HG03342 (cell line): ENCODE data around the gene ASAH2.
"Not testable (repeated sequence)": the region's sequence is repeated elsewhere in the genome, so short reads cannot be mapped to it uniquely, and the experiment has no call there.

Experiments used
- ATAC-seq: cut with Tn5 transposase; IDR thresholded peaks from one replicate; pipeline ENCODE4 v1.9.1; 2021; ENCODE audit warnings: mild to moderate bottlenecking, moderate library complexity; ENCODE audit not compliant: unreplicated experiment

Gene ASAH2

DNA sequence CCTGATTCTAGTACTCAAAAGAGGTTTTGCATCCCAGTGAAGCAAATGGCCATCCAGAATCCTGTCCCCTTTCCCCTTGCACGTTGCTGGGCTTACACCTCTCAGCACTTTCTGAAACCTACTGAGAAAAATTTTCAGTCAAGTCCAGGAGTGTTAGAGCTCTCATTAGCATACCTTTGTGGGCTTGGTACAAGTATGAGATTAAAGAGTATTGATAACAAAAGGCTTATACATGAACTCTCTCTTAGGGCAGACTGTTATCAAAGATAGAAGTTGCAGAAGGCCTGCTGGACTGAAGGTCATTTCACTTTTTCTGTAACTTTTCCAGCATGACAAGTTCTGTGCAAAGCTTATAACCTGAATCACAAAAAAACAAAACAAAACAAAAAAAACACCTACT is at the start of gene ASAH2:
Gene ASAH2, minus strand, starts transcription at position 123 of the 400 bp plus-strand sequence. CDS start 2,906 bp downstream, outside the sequence.
- no peak for ATAC-seq

DNA sequence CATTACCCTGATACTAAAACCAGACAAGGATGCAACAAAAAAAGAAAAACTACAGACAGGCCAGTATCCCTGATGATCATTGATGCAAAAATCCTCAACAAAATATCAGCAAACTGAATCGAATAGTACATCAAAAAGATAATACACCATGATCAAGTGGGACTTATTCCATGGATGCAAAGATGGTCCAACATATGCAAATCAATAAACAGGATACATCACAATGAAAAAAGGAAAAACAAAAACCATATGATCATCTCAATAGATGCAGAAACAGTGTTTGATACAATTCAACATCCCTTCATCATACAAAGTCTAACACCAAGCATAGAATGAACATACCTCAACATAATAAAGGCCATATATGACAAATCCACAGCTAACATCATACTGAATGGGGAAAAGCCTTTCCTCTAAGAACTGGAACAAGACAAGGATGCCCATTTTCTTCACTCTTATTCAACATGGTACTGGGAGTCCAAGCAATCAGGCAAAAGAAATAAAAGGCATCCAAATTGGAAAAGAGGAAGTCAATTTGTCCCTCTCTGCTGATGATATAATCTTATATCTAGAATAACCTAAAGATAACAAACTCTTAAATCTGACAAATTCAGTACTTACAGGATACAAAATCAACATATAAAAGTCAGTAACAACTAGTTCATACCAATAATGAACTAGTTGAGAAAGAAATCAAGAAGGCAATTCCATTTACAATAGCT is 48.8 kb upstream of the ASAH2 start:
- no peak for ATAC-seq

DNA sequence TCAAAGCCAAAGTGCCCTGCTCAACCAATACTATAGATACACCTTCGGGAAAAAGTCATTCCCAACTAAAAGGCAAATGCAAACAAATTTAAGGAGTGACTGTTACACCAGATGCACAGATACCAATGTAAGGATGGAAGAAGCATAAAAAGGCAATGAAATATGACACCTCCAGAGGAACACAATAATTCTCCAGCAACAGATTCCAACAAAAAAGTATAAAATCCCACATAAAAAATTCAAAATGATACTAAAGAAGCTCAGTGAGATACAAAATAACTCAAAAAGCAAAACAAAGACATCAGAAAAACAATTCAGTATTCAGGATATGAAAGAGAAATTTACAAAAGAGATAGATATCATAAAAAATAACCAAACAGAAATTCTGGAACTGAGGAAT is 44.1 kb upstream of the ASAH2 start:
- no peak for ATAC-seq

DNA sequence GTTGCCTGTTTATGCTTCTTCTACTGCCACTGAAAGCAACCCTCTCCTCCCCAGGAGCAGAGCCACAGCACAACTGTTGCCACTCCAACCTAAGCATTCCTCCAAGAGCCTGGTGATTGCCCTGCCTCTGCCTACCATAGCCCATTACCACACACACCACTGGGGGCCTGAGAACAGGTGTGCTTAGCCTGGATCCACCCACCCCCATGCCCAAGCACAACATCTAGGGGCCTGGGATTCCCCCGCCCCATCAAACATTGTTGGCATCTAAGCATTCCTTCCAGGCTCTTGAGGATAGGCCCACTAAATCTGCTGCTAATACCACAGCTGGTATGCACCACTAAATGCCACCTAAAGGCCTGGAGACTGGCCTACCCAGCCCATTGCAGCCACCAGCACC is 43.3 kb upstream of the ASAH2 start:
- ATAC-seq = no peak

DNA sequence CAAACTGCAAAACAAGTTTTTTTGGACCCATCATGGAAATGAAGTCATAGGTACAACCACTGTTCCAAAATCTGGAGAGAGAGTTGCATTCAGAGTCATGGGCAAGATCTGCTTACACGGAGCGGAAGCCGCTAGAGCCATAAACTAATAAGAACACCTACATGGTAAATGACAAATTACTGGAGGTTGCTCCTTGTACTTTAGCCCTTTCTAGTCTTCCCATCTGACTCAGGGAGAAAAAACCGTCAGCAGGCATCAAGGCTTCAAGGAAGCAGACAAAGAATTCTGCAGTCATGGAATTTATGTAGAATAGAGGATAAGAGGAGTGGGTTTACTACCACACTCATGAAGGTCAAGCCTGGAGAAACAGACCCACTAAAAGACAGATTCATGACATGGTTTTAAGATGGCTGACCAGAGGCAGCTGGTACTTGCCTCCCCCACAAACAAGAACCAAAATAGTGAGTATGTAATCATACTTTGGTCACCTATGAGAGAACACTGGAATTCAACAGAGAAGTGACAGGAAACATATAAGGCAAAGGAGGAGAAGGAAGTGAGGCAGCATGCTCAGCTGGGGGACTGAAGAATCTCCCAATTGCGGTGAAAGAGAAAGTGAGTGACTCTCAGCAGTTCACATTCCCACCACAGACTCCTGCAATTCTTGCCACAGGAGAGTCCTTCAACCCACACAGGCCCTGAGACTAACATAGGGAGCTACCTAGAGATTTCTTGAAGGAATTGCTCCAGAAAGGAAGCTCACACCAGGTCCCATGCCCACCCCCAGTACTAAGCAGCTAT is 42.4 kb upstream of the ASAH2 start:
- no peak for ATAC-seq

DNA sequence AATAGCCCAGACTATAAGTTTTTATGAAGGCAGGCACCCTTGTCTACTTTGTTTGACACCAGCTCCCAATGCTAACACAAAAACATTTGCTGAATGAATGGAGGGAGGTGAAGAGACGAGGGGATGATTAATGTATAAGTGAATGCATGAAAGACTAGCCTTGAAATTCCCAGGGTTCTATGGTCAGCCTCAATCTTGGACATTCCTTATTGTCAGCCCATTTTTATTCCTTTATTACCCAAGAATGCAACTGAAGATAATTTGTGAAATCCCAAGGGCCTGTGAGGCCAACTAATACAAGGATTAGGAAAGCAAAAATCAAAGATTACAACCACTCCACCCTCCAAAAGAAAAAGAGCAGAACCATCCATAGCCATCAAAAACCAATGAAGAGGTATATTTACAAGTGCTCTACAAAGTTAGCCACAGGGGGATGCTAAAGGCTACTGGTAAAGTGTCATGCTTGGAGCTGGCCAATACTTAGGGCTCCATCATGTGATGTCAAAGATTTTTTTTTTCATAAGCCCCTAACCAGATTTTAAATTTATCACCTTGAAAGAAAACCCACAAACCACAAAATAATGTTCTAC is 40.0 kb upstream of the ASAH2 start:
- ATAC-seq = no peak

DNA sequence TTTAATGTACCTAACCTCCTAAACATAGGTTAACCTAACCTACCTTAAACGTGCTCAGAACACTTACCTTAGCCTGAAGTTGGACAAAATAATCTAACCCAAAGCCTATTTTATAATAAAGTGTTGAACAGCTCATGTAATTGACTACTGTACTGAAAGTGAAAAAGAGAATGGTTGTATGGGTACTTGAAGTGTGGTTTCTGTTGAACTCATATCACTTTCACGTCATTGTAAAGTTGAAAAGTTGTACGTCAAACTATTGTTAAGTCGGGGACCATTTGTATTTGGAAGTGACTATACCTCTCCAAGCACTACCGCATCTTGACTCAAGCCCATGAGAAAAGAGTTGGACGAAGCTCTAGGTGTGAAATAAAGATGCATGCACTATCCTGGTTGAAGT is 37.9 kb upstream of the ASAH2 start:
- no peak for ATAC-seq

DNA sequence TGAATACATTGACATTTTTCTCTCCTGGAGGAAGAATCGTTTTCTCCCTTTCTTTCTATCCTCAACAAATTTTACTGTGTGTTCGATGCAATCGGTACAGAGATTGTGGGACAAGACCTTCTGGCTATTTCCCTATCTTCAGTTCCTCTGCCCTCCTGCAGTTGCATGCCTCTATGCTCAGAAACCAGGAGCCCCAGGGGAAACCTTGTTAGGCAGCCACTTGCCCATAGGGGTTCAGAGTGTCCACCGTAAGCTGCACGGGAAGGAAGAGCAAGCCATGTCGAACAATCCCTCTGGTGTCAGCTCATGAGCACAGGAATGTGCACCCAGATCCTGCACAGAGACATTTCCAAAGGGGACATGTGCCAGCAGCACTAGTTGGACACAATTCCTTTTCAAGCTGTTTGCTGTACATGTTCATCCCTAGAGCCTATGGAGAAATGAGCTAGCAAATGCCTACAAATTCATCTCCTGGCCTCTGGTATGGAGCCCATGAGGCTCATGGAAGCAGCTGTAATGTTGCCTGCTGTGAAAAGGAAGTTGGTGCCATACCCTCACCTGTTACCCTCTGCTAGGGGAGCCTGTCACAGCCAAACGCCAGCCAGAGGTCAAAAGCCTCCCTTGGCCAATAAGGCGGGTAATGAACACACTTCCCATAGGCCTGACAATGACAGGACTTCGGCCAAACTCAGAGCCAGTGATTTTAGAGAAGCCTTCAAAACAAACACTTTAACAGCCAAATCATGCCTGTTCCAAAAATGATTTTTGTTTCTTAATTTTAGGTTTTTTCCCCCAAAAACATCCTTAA is 35.9 kb upstream of the ASAH2 start:
- no peak for ATAC-seq

DNA sequence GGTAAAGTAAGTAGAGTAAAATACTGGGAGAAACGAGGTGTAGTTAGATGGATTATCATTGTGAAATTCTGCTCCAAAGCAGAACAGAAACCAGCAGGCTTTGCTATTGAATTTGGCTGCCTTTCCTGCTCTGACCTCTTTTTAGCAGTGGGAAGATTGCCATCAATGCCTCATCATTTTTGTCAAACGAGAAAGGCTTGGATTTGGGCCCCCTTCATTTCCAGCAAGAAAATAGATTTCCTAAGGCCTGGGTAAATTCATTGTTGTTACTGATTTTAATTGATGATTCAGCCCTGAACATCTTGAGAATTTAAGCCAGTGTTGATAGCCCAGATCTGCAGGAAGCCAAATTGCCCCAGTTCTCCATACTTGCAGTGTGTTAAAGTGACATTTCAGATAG is 35.2 kb upstream of the ASAH2 start:
- ATAC-seq = no peak

DNA sequence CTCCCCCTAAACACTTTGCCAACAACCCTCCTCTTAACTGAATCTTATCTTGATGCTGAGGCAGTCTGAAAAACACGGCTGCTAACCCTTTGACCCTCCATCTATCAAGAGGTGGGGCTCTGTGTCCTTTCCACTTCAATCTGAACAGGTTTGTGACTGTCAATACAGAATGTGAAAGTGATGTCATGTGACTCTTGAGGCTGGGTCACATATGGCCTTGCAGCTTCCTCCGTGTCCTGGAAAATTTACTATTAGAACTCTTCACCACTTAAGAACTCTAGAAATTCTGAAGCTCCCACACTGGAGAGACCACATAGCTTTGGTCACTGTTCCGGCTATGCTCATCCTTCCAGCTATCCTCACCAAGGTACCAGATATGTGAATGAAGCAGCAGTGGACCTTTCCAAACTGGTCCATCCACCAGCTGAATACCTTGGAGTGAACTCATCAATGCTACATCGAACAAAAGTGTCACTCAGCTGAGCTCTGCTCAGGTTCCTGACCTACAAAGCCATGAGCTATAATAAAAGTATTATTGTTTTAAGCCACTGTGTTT is 30.7 kb upstream of the ASAH2 start:
- ATAC-seq = no peak

DNA sequence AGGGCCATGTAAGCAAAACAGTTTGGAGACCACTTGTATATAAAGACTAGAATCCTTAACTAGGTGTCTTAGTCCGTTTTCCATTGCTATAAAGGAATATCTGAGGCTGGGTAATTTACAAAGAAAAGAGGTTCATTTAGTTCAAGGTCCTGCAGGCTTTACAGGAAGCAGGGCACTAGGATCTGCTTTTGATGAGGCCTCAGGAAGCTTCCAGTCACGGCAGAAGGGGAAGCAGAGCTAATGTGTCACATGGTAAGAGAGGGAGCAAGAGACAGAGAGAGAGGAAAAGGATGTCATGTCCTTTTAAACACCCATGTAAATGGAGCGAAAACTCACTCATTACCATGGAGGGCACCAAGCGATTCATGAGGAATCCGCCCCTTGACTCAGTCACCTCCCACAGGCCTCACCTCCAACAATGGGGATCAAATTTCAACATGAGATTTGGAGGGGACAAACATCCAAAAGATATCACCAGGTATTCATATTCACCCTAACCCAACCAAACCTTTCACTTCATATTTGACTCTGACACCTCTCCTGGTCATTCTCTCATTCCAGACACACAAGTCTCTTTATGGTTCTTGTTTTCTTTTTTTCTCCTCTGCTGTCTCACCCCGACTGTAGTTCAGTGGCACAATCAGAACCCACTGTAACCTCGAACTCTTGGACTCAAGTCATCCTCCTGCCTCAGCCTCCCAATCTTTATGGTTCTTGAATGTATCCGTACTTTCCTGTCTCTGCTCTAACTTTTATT is 30.1 kb upstream of the ASAH2 start:
- ATAC-seq = no peak

DNA sequence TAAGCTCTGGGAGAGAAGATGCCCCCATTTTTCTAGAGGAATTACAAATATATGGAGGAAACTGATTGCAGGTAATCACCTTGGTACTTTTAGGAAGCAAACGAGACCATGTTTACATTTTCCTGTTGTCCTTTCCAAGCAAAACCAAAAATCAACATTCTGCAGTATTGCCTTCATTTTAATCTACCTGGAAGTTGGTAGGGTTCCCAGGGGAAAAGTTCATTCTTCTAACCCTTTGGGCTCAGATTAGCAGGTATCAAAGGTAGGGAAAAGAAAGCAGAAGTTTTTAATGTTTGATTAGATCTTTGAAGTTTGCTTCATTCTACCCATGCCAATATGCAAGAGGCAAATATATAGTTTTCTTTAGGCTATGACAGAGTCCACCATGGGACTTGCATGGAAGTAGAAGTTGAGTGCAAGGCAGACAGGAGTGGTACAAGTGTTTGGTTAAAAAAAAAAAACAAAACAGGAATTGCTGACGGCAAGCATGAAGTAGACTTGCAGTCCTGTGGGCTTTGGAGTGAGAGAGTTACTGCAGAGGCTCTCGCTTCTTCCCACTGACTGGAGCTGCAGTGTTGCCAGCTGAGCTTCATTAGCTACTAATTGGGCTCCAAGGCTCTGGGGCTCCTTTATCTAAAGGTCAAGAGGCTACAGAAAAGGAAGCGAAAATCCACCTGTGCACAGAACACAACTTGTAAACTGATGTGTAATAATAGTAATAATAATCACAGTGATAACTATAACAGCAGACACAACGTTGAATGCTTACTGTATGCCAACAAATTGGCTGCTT is 28.9 kb upstream of the ASAH2 start:
- ATAC-seq = no peak

DNA sequence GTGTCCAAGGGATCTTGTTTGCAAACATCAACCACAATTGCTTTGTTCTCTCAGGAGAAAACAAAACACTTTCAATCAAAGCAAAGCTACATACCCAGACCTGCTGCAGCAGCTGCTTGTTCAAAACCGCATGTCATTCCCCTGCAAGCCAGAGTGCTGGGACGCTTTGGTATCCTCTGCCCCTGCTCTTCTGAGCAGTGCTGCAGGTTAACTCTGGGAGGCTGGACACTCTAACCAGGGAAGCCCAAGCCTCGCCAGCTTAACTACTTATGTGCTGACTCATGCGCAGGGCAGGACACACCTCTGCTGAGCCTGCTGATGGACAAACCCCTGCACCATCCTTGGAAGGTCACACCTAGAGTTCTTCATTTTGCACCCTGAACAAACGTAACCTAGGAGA is 28.2 kb upstream of the ASAH2 start:
- ATAC-seq = no peak

DNA sequence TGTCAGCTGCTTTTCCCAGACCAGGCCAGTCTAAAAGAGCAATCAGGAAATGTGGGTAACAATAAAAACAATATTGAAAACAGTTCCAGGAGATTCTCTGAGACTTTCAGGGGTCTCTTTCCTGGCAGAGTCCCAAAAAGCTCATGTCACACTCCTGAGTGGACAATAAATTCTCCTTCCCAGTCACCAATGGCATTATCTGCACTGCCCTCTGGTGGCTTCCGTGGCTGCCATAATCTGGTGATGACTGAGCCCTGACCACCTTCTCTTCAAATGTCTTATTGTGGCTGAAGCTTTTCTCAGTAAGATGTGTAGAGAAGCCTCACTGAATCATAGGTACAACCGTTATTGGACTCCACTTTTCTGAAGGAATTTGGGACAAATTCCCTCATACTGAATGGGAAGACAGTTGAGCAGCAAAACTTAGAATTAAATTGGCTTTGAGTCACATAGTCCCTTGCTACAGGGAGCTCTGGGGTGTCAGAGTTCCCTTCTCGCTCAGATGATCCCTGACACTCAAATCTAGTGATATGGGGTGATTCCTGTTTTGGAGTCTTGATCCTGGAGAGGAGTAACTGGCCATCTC is 24.4 kb upstream of the ASAH2 start:
- ATAC-seq = no peak

DNA sequence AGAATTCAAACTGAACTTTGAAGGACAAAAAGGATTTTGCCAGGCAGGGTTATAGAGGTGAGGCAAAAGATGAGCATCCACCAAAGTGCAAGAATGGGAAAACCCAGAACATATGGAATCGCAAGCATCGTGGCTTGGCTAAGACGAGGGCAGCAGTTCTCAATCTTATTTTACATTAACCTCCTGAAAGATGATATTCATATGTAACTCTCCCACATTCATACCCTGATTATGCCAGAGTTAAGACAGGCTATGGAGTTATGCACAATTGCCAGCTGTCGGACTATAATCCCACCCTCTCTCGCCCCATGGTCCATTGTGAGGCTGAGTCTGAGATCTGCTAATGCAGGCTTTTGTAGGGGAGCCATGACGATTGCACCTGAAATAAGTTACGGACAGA is 21.2 kb upstream of the ASAH2 start:
- ATAC-seq = no peak

DNA sequence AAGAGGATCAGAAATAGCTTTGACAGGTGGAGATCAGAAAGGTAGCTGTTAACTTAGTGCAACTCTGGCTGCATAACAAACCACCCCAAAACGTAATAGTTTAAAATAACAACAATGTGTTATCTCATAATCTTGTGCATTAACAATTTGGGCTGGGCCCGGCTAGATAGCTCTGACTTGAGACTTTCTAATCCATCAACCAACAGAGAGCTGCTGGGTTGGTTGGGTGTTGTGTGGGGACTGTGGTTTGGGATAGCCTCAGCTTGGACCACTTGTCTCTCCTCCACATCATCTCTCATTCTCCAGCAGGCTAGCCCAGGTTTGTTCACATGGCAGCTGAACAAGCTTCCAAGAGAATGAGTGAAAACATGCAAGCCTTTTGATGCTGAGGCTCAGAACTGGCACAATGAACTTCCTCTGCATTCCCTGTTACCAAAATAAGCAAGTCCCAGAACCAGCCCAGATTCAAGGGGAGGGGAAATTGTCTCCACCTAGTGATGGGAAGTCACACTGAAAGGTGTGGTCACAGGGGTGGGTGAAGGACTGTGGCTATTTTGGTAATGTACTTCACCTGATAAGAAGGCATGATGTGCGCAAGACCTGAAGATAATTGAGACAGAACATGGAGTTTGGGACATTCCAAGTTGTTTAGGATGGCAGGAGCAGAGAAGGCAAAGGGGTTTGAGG is 20.4 kb upstream of the ASAH2 start:
- ATAC-seq = no peak

DNA sequence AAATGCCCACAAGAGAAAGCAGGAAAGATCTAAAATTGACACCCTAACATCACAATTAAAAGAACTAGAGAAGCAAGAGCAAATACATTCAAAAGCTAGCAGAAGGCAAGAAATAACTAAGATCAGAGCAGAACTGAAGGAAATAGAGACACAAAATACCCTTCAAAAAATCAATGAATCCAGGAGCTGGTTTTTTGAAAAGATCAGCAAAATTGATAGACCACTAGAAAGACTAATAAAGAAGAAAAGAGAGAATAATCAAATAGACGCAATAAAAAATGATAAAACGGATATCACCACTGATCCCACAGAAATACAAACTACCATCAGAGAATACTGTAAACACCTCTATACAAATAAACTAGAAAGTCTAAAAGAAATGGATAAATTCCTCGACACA is 16.6 kb upstream of the ASAH2 start:
- ATAC-seq = not testable (repeated sequence)

DNA sequence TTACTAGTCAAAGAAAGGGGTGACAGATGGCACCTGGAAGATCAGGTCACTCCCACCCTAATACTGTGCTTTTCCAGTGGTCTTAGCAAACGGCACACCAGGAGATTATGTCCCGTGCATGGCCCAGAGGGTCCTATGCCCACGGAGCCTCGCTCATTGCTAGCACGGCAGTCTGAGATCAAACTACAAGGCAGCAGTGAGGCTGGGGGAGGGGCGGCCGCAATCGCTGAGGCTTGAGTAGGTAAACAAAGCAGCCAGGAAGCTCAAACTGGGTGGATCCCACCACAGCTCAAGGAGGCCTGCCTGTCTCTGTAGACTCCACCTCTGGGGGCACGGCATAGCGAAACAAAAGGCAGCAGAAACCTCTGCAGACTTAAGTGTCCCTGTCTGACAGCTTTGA is 11.3 kb upstream of the ASAH2 start:
- ATAC-seq = not testable (repeated sequence)
